SH-SY5Y (cell line): ENCODE results near the gene TPT1.

Source experiments
- GATA2 ChIP-seq: IDR thresholded peaks from 2 replicates; pipeline ENCODE4 v1.6.1; 2011; ENCODE audit warnings: mild to moderate bottlenecking, low read depth, low read length
- GATA3 ChIP-seq: IDR thresholded peaks from 2 replicates; pipeline ENCODE4 v1.6.1; 2011; ENCODE audit warnings: low read depth, mild to moderate bottlenecking, low read length, moderate library complexity

DNA sequence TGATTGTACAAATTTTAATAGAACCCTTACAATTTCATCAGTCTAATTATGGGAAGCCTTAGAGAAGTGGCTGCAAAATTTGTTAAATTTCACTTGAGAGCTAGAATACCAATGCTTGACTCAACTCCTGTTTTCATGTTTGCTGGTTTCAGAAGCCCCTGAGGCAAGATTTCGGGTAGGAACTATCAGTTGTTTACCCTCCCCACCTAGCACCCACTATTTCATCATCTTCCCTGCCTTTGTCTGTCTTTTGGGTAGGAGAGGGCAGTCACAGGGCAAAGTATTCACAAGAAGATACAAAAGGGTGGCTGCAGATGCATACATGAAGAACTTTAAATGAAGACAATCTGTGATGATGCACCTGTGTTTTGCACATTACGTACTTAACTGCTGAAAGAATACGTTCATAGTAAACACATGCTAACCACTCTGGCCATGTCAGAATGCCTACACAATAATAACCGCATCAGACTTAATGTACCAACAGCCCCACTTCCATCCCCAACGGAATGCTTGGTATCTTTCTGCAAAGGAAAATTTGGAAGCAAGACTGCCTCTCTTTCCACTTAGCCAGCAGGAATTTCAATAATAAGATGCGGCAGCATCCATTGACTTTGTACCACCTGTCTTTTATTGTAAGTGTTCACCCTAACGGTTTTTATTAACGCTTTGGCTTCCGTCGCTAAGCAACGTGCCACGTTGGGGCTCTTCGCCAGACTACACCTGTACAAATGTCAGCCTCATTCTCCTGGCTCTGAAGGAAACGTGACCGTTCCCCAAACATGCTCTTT is 30.4 kb downstream of the TPT1 start:
- TF ChIP-seq GATA3 (no peak), GATA2 (no peak)
